OCI-LY1 (cell line): ENCODE results near the gene ANO3.

ENCODE experiments used
- H2AFZ ChIP-seq: fragments of 200-600 bp; sonication (generic), shearing (Covaris generic); 2 replicates; pipeline ENCODE4 v1.6.0; 2014; ENCODE audit warnings: antibody characterized with exemption, mild to moderate bottlenecking, low read length
- H3F3A ChIP-seq: fragments of 200-600 bp; sonication (generic), shearing (Covaris generic); 2 replicates; pipeline ENCODE4 v1.6.0; 2014; ENCODE audit warnings: mild to moderate bottlenecking, antibody characterized with exemption, low read length, moderate library complexity; ENCODE audit not compliant: insufficient read depth
- H3K27ac ChIP-seq: fragments of 200-600 bp; sonication (generic); 2 replicates; pipeline ENCODE4 v1.5.1; 2014; ENCODE audit warnings: low read length, mixed run types, mild to moderate bottlenecking, low read depth; ENCODE audit not compliant: poor library complexity, severe bottlenecking
- H3K27me3 ChIP-seq: fragments of 200-600 bp; sonication (generic); 2 replicates; pipeline ENCODE4 v1.6.0; 2014; ENCODE audit warnings: antibody characterized with exemption, mild to moderate bottlenecking, low read length, moderate library complexity; ENCODE audit not compliant: insufficient read depth
- H3K36me3 ChIP-seq: fragments of 200-600 bp; sonication (generic); 2 replicates; pipeline ENCODE4 v1.6.1; 2014; ENCODE audit warnings: mild to moderate bottlenecking, antibody characterized with exemption, low read length, moderate library complexity, mixed read lengths; ENCODE audit not compliant: insufficient read depth
- H3K4me1 ChIP-seq: fragments of 200-600 bp; sonication (generic); 2 replicates; pipeline ENCODE4 v1.5.1; 2014; ENCODE audit warnings: mild to moderate bottlenecking, low read length, moderate library complexity; ENCODE audit not compliant: insufficient read depth, severe bottlenecking
- H3K4me2 ChIP-seq: fragments of 200-600 bp; sonication (generic), shearing (Covaris generic); 2 replicates; pipeline ENCODE4 v1.6.1; 2014; ENCODE audit warnings: low read length
- H3K4me3 ChIP-seq: fragments of 200-600 bp; sonication (generic); 2 replicates; pipeline ENCODE4 v1.5.1; 2014; ENCODE audit warnings: low read length, low read depth, mild to moderate bottlenecking, mixed read lengths; ENCODE audit not compliant: poor library complexity, severe bottlenecking
- H3K79me2 ChIP-seq: fragments of 200-600 bp; shearing (Covaris generic); 2 replicates; pipeline ENCODE4 v1.6.1; 2016; ENCODE audit warnings: mixed run types, low read length, mixed read lengths; ENCODE audit not compliant: insufficient read depth
- H3K9ac ChIP-seq: fragments of 200-600 bp; sonication (generic), shearing (Covaris generic); 2 replicates; pipeline ENCODE4 v1.6.1; 2014; ENCODE audit warnings: mild to moderate bottlenecking, low read length, mixed read lengths
- H3K9me2 ChIP-seq: fragments of 200-600 bp; sonication (generic), shearing (Covaris generic); 2 replicates; pipeline ENCODE4 v1.6.1; 2014; ENCODE audit warnings: low read depth, mild to moderate bottlenecking, low read length, mixed read lengths
- H3K9me3 ChIP-seq: fragments of 200-600 bp; shearing (Covaris generic); 2 replicates; pipeline ENCODE4 v1.6.1; 2014; ENCODE audit warnings: low read length, mixed read lengths
- H4K20me1 ChIP-seq: fragments of 200-600 bp; sonication (generic), shearing (Covaris generic); 2 replicates; pipeline ENCODE4 v1.6.0; 2016; ENCODE audit warnings: mild to moderate bottlenecking, low read length; ENCODE audit not compliant: insufficient read depth
- CTCF ChIP-seq: fragments of 200-600 bp; sonication (generic), shearing (Covaris generic); IDR thresholded peaks from 2 replicates; pipeline ENCODE4 v1.5.1; 2017; ENCODE audit warnings: mild to moderate bottlenecking, antibody characterized with exemption, low read length, moderate library complexity, mixed read lengths
- EZH2 ChIP-seq: fragments of 200-600 bp; sonication (generic), shearing (Covaris generic); IDR thresholded peaks from 2 replicates; pipeline ENCODE4 v1.8.0; 2017; ENCODE audit warnings: borderline replicate concordance, mixed run types, mild to moderate bottlenecking, antibody characterized with exemption, low read length, moderate library complexity, mixed read lengths

ANO3 gene

GRCh38 chr11:26319906-26320305 is 12.0 kb upstream of the ANO3 start:
- TF ChIP-seq EZH2 (no peak), CTCF (no peak)

GRCh38 chr11:26321516-26321915 is 10.4 kb upstream of the ANO3 start:
- H3F3A ChIP-seq: no peaks in the 10 kb centered on the region
- no peaks in the 10 kb centered on the region for H3K9me2 ChIP-seq
- no peak overlapping the region for H3K27ac ChIP-seq
- no peak for TF ChIP-seq CTCF
- no peak for TF ChIP-seq EZH2
- no peak overlapping the region for H3K4me3 ChIP-seq
- no peaks in the 10 kb centered on the region for H3K36me3 ChIP-seq
- H3K27me3 ChIP-seq: no peaks in the 10 kb centered on the region
- H3K4me2 ChIP-seq: no peak overlapping the region
- no peaks in the 10 kb centered on the region for H3K79me2 ChIP-seq
- H2AFZ ChIP-seq: no peak overlapping the region
- no peaks in the 10 kb centered on the region for H3K9me3 ChIP-seq
- no peak overlapping the region for H3K9ac ChIP-seq
- no peaks in the 10 kb centered on the region for H4K20me1 ChIP-seq
- H3K4me1 ChIP-seq: no peaks in the 10 kb centered on the region

More at GRCh38 chr11:26319906-26320305, 12.0 kb upstream of the ANO3 start:
- H3K9me3 ChIP-seq: no peaks in the 10 kb centered on the region
- no peaks in the 10 kb centered on the region for H3F3A ChIP-seq
- H3K27ac ChIP-seq: no peak overlapping the region
- H2AFZ ChIP-seq: no peak overlapping the region
- no peaks in the 10 kb centered on the region for H3K79me2 ChIP-seq
- no peaks in the 10 kb centered on the region for H3K27me3 ChIP-seq
- no peak overlapping the region for H3K4me2 ChIP-seq
- no peak overlapping the region for H3K4me3 ChIP-seq
- no peaks in the 10 kb centered on the region for H3K4me1 ChIP-seq
- no peaks in the 10 kb centered on the region for H3K36me3 ChIP-seq
- H3K9ac ChIP-seq: no peak overlapping the region
- no peaks in the 10 kb centered on the region for H4K20me1 ChIP-seq
- no peaks in the 10 kb centered on the region for H3K9me2 ChIP-seq

- Histone ChIP-seq H3K36me3 (no peaks in the 10 kb centered on the region), H3K4me3 (no peak overlapping the region), H3K27ac (no peak overlapping the region), H3K9ac (no peak overlapping the region), H3K9me2 (no peaks in the 10 kb centered on the region), H3K4me2 (no peak overlapping the region), H3K9me3 (no peaks in the 10 kb centered on the region), H4K20me1 (no peaks in the 10 kb centered on the region), H3K4me1 (no peaks in the 10 kb centered on the region), H3K27me3 (no peaks in the 10 kb centered on the region), H3F3A (no peaks in the 10 kb centered on the region), H3K79me2 (no peaks in the 10 kb centered on the region), H2AFZ (no peak overlapping the region)
- TF ChIP-seq CTCF: no peak
- no peak for TF ChIP-seq EZH2
Measured at GRCh38 chr11:26322335-26323067, 9.4 kb upstream of the ANO3 start.
